Stimulated activated CD4-positive, alpha-beta T cell treated with anti-CD3 and anti-CD28 coated beads, Interleukin-4, amount 100 ng/mL, for 4 hours (primary cell): Measurements from ENCODE around the gene STX16.

Source experiments
- DNase-seq, 2 experiments: peaks; one replicate each; pipeline ENCODE4 v3.0.0-alpha.2; 2020

STX16 gene

GRCh38 chr20:58656831-58657230 is 5.7 kb downstream of the STX16 start:
- no peak for DNase-seq

GRCh38 chr20:58657262-58657661 is 6.2 kb downstream of the STX16 start:
- DNase-seq, result no peak

GRCh38 chr20:58657986-58658385 is 6.9 kb downstream of the STX16 start:
- no peak for DNase-seq

GRCh38 chr20:58658760-58659159 is 7.7 kb downstream of the STX16 start:
- DNase-seq, result no peak

GRCh38 chr20:58659841-58660240 is 8.8 kb downstream of the STX16 start:
- no peak for DNase-seq

GRCh38 chr20:58660855-58661597 is 9.9 kb downstream of the STX16 start:
- peak; percentile 14 to 60 for DNase-seq

- no peak for DNase-seq
Observed at GRCh38 chr20:58661598-58662473, 10.8 kb downstream of the STX16 start.

- no peak for DNase-seq
Observed at GRCh38 chr20:58664331-58664730, 13.2 kb downstream of the STX16 start.

- DNase-seq, result no peak
Observed at GRCh38 chr20:58664883-58665282, 13.8 kb downstream of the STX16 start.

- no peak for DNase-seq
Observed at GRCh38 chr20:58665606-58666005, 14.5 kb downstream of the STX16 start.

- DNase-seq, result no peak
Observed at GRCh38 chr20:58666702-58667101, 15.6 kb downstream of the STX16 start.

- DNase-seq, result no peak
Observed at GRCh38 chr20:58667975-58668374, 16.9 kb downstream of the STX16 start.

- DNase-seq, result no peak
Observed at GRCh38 chr20:58668901-58669286, 17.8 kb downstream of the STX16 start.

GRCh38 chr20:58669287-58670006 is 18.4 kb downstream of the STX16 start:
- no peak for DNase-seq

GRCh38 chr20:58670102-58670501 is 19.0 kb downstream of the STX16 start:
- DNase-seq, result no peak

- DNase-seq, result no peak
Observed at GRCh38 chr20:58670659-58671058, 19.6 kb downstream of the STX16 start.

GRCh38 chr20:58673119-58673518 is 22.0 kb downstream of the STX16 start:
- DNase-seq, result no peak

- no peak for DNase-seq
Observed at GRCh38 chr20:58675146-58675584, 24.1 kb downstream of the STX16 start.

GRCh38 chr20:58675641-58676040 is 24.6 kb downstream of the STX16 start:
- no peak for DNase-seq

GRCh38 chr20:58676161-58676560 is 25.1 kb downstream of the STX16 start:
- no peak for DNase-seq

GRCh38 chr20:58677079-58677604 is 26.1 kb downstream of the STX16 start:
- no peak for DNase-seq

GRCh38 chr20:58677808-58678207 is 26.7 kb downstream of the STX16 start:
- no peak for DNase-seq

- DNase-seq, result no peak
Observed at GRCh38 chr20:58678806-58679205, 27.7 kb downstream of the STX16 start.
